ENCODE data around the gene OGG1.
A peak's percentile ranks its signal among the peaks of the same experiment; 100 is the strongest.

The OGG1 gene

DNA sequence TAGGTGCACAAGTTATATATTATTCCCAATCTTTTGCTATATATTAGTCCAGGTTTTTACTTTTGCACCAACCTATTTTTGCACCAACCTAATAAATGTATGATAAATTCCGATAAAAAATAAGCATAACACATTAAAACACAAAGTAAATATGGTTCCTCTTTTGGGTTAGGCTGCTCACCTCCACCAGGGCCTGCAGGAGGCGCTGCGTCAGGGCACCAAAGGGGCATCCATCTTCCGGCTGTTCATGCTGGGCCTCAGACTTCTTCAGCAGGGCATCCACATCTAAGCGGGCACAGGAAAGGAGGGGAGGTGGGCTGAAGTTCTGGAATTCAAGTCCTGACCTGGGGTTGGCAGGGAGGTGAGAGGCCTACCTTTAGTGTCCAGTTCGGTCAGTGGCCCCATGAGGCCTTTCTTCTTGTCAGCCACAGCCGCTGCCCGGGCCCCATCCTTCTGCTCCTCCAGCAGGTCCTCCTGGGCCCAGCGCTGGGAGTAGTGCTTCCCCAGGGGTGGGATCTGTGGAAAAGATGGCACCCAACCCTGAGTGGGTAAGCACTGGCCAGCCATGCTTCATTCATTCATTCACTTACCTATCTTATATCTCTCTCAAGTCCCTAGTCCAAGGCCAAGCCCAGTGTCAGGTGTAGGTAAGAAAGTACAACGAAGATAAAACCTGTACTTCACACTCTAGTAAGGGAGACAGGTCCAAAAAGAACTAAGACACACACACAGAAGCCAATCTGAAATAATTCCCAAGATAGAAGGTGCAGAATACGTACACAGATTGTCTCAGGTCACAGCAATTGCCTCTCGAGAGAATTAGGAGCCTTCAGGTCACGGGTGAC, 37.3 kb downstream of the OGG1 start:
- peak; percentile 41; the same call in 2 of the 3 replicates for ATAC-seq
- TF ChIP-seq RARB (CRISPR knock-in tag; IDR thresholded peaks at IDR 0.05) (no peak), ZNF70 (CRISPR knock-in tag; IDR thresholded peaks at IDR 0.05) (no peak), TOX (CRISPR knock-in tag; IDR thresholded peaks at IDR 0.05; ENCODE audit: borderline replicate concordance) (no peak), ZFP30 (CRISPR knock-in tag; IDR thresholded peaks at IDR 0.05) (no peak), ISL1 (CRISPR knock-in tag; IDR thresholded peaks at IDR 0.05) (no peak), ESRRG (CRISPR knock-in tag; IDR thresholded peaks at IDR 0.05) (no peak), ZNF565 (CRISPR knock-in tag; conservative IDR thresholded peaks at IDR 0.05; ENCODE audit: low read depth) (no peak), GLIS3 (CRISPR knock-in tag; IDR thresholded peaks at IDR 0.05) (no peak), ARNTL (CRISPR knock-in tag; IDR thresholded peaks at IDR 0.05; ENCODE audit: borderline replicate concordance, low read depth) (no peak), TCF4 (CRISPR knock-in tag; IDR thresholded peaks at IDR 0.05; ENCODE audit: borderline replicate concordance) (no peak), ZFP3 (CRISPR knock-in tag; IDR thresholded peaks at IDR 0.05) (no peak), PPARA (CRISPR knock-in tag; IDR thresholded peaks at IDR 0.05; ENCODE audit: borderline replicate concordance) (no peak), ZC3H10 (CRISPR knock-in tag; IDR thresholded peaks at IDR 0.05) (no peak), OSR1 (CRISPR knock-in tag; IDR thresholded peaks at IDR 0.05) (no peak)
- TF ChIP-seq, protein P1, sequence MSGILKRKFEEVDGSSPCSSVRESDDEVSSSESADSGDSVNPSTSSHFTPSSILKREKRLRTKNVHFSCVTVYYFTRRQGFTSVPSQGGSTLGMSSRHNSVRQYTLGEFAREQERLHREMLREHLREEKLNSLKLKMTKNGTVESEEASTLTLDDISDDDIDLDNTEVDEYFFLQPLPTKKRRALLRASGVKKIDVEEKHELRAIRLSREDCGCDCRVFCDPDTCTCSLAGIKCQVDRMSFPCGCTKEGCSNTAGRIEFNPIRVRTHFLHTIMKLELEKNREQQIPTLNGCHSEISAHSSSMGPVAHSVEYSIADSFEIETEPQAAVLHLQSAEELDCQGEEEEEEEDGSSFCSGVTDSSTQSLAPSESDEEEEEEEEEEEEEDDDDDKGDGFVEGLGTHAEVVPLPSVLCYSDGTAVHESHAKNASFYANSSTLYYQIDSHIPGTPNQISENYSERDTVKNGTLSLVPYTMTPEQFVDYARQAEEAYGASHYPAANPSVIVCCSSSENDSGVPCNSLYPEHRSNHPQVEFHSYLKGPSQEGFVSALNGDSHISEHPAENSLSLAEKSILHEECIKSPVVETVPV (CRISPR knock-in tag; IDR thresholded peaks at IDR 0.05), result no peak

- TF ChIP-seq ESRRG (CRISPR knock-in tag; IDR thresholded peaks at IDR 0.05) (no peak), CREB5 (CRISPR knock-in tag; IDR thresholded peaks at IDR 0.05; ENCODE audit: low read depth) (no peak), CSDC2 (CRISPR knock-in tag; IDR thresholded peaks at IDR 0.05) (no peak), PPARA (CRISPR knock-in tag; IDR thresholded peaks at IDR 0.05; ENCODE audit: borderline replicate concordance) (no peak), ZFP3 (CRISPR knock-in tag; IDR thresholded peaks at IDR 0.05) (no peak), RARB (CRISPR knock-in tag; IDR thresholded peaks at IDR 0.05) (no peak), ZNF565 (CRISPR knock-in tag; conservative IDR thresholded peaks at IDR 0.05; ENCODE audit: low read depth) (no peak), SNAI2 (CRISPR knock-in tag; IDR thresholded peaks at IDR 0.05) (no peak), BACH2 (CRISPR knock-in tag; IDR thresholded peaks at IDR 0.05; ENCODE audit: borderline replicate concordance) (no peak), ZNF8 (CRISPR knock-in tag; IDR thresholded peaks at IDR 0.05) (no peak), GLIS3 (CRISPR knock-in tag; IDR thresholded peaks at IDR 0.05) (no peak)
- TF ChIP-seq, protein P2, sequence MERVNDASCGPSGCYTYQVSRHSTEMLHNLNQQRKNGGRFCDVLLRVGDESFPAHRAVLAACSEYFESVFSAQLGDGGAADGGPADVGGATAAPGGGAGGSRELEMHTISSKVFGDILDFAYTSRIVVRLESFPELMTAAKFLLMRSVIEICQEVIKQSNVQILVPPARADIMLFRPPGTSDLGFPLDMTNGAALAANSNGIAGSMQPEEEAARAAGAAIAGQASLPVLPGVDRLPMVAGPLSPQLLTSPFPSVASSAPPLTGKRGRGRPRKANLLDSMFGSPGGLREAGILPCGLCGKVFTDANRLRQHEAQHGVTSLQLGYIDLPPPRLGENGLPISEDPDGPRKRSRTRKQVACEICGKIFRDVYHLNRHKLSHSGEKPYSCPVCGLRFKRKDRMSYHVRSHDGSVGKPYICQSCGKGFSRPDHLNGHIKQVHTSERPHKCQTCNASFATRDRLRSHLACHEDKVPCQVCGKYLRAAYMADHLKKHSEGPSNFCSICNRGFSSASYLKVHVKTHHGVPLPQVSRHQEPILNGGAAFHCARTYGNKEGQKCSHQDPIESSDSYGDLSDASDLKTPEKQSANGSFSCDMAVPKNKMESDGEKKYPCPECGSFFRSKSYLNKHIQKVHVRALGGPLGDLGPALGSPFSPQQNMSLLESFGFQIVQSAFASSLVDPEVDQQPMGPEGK (CRISPR knock-in tag; IDR thresholded peaks at IDR 0.05; ENCODE audit: borderline replicate concordance), result no peak
- TF ChIP-seq, protein P3, sequence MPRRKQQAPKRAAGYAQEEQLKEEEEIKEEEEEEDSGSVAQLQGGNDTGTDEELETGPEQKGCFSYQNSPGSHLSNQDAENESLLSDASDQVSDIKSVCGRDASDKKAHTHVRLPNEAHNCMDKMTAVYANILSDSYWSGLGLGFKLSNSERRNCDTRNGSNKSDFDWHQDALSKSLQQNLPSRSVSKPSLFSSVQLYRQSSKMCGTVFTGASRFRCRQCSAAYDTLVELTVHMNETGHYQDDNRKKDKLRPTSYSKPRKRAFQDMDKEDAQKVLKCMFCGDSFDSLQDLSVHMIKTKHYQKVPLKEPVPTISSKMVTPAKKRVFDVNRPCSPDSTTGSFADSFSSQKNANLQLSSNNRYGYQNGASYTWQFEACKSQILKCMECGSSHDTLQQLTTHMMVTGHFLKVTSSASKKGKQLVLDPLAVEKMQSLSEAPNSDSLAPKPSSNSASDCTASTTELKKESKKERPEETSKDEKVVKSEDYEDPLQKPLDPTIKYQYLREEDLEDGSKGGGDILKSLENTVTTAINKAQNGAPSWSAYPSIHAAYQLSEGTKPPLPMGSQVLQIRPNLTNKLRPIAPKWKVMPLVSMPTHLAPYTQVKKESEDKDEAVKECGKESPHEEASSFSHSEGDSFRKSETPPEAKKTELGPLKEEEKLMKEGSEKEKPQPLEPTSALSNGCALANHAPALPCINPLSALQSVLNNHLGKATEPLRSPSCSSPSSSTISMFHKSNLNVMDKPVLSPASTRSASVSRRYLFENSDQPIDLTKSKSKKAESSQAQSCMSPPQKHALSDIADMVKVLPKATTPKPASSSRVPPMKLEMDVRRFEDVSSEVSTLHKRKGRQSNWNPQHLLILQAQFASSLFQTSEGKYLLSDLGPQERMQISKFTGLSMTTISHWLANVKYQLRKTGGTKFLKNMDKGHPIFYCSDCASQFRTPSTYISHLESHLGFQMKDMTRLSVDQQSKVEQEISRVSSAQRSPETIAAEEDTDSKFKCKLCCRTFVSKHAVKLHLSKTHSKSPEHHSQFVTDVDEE (CRISPR knock-in tag; IDR thresholded peaks at IDR 0.05), result no peak
- no peak for ATAC-seq
These were observed 38.0 kb downstream of the OGG1 start for GRCh38 chr3:9787714-9788113.

DNA sequence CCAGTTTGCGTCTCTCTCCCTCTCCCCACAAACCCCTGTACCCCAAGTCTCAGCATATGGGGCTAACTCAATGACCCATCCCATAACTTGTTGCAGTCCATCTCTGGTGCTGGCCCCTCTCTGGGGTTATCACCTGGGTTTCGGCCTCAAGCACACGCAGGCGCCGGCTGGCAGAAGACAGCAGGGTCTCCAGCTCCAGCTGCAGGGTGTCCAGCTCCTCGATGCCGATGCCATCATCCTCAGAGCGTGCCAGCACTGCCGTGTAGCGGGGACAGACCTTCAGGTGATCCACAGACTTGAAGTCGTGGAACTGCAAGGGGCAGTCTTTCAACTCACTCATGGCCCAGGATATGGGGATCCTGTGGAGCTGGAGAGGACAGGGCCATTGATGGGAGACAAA, 41.4 kb downstream of the OGG1 start:
- no peak for ATAC-seq
- TF ChIP-seq RARB (CRISPR knock-in tag; IDR thresholded peaks at IDR 0.05) (no peak), OSR1 (CRISPR knock-in tag; IDR thresholded peaks at IDR 0.05) (no peak), CSDC2 (CRISPR knock-in tag; IDR thresholded peaks at IDR 0.05) (no peak)
- TF ChIP-seq, protein P1 (CRISPR knock-in tag; IDR thresholded peaks at IDR 0.05), result no peak
- TF ChIP-seq, protein P4, sequence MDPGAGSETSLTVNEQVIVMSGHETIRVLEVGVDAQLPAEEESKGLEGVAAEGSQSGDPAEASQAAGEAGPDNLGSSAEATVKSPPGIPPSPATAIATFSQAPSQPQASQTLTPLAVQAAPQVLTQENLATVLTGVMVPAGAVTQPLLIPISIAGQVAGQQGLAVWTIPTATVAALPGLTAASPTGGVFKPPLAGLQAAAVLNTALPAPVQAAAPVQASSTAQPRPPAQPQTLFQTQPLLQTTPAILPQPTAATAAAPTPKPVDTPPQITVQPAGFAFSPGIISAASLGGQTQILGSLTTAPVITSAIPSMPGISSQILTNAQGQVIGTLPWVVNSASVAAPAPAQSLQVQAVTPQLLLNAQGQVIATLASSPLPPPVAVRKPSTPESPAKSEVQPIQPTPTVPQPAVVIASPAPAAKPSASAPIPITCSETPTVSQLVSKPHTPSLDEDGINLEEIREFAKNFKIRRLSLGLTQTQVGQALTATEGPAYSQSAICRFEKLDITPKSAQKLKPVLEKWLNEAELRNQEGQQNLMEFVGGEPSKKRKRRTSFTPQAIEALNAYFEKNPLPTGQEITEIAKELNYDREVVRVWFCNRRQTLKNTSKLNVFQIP (CRISPR knock-in tag; IDR thresholded peaks at IDR 0.05; ENCODE audit: borderline replicate concordance, low read depth), result no peak
